Measurements from ENCODE around the gene GNL2. TPM values are rescaled to one million over a fixed set of nuclear protein-coding genes. Genes with fewer than 3 reads are reported as not detected.

GNL2 gene
- total and polyA plus RNA-seq, 9 of the 15 experiments (the other 6 are each of a cell fraction or from before 2014, with no cell fraction given) = 156 to 371 (median 263) TPM

DNA sequence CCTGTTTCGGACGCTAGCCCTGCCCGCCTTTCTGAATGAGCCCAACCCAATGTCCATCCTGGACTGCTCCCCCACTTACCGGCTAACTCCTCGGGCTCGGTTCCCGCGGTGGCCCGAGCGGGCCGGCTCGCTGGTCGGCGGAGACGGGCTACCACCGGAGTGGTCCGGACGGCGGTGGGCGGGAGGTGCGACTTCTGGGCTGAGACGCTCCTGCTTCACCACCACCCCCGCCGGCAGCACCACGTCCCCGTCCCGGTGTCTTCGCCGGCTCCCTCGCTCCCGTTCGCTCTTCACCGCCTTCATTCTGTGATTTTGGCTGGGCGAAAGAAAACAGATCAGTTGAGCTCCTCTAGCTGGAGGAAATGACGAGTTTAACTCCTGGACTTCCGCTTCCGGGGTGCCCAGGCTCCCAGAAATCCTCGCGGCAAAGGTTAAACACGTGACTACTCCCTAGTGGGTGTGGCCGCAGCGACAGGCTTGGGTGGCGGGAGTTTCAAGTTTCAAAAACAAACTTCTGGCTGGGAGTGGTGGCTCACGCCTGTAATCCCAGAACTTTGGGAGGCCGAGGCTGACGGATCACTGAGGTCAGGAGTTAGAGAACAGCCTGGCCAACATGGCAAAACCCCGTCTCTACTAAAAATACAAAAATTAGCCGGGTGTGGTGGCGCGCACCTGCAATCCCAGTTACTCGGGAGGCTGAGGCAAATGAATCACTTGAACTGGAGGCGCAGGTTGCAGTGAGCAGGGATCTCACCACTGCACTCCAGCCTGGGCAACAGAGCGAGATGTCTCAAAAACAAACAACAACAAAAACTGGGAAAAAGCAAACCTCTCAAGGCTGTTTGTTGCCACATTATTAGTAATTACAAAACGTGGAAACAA is 41.6 kb downstream of the GNL2 start, which contains the start of gene SNIP1 (continued):
- TF ChIP-seq ETV5 (CRISPR knock-in tag; IDR thresholded peaks at IDR 0.05; ENCODE audit: low read depth) (peak; percentile 27; the same call in 1 of the 2 replicates), SAFB2 (IDR thresholded peaks at IDR 0.05; ENCODE audit: borderline replicate concordance, low read depth, low read length, severe bottlenecking) (no peak), BCLAF1 (IDR thresholded peaks at IDR 0.05; ENCODE audit: borderline replicate concordance in 1 of 2, control insufficient read depth in 1 of 2, low read depth in 2 of 2, low read length in 1 of 2) (no peak; a peak in 1 of 4 replicates), POLR2H (tag; IDR thresholded peaks at IDR 0.05; ENCODE audit: low read depth) (peak; percentile 74), GABPB1 (CRISPR knock-in tag; IDR thresholded peaks at IDR 0.05) (peak; percentile 96), PPARD (CRISPR knock-in tag; IDR thresholded peaks at IDR 0.05) (no peak), ZNF24 (IDR thresholded peaks at IDR 0.05) (no peak), ELF1 (tag; IDR thresholded peaks at IDR 0.05) (peak; percentile 95), CHD1 (IDR thresholded peaks at IDR 0.05; ENCODE audit: low read length) (peak; percentile 95), SP1 (CRISPR knock-in tag; IDR thresholded peaks at IDR 0.05) (peak; percentile 69), FOXP1 (CRISPR knock-in tag; IDR thresholded peaks at IDR 0.05) (peak; percentile 54; the same call in 1 of the 2 replicates), ZKSCAN3 (CRISPR knock-in tag; IDR thresholded peaks at IDR 0.05) (no peak), ZMIZ1 (IDR thresholded peaks at IDR 0.05; ENCODE audit: low read depth in 2 of 2, low read length in 2 of 2) (no peak), SRF (CRISPR knock-in tag; IDR thresholded peaks at IDR 0.05) (peak; percentile 28 to 64; a peak in 1 of 4 replicates)
- TF ChIP-seq, protein P1, sequence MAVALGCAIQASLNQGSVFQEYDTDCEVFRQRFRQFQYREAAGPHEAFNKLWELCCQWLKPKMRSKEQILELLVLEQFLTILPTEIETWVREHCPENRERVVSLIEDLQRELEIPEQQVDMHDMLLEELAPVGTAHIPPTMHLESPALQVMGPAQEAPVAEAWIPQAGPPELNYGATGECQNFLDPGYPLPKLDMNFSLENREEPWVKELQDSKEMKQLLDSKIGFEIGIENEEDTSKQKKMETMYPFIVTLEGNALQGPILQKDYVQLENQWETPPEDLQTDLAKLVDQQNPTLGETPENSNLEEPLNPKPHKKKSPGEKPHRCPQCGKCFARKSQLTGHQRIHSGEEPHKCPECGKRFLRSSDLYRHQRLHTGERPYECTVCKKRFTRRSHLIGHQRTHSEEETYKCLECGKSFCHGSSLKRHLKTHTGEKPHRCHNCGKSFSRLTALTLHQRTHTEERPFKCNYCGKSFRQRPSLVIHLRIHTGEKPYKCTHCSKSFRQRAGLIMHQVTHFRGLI (CRISPR knock-in tag; IDR thresholded peaks at IDR 0.05) = no peak
- TF ChIP-seq, protein P2, sequence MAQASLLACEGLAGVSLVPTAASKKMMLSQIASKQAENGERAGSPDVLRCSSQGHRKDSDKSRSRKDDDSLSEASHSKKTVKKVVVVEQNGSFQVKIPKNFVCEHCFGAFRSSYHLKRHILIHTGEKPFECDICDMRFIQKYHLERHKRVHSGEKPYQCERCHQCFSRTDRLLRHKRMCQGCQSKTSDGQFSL (CRISPR knock-in tag; IDR thresholded peaks at IDR 0.05) = no peak
- TF ChIP-seq, protein P2 (tag; IDR thresholded peaks at IDR 0.05) = no peak
